Testis (tissue), 2 donors: ENCODE results near the gene RSPH9.

Source experiments
- CTCF ChIP-seq, 3 experiments: fragments of 450-650 bp in 2 of 3; fragments of 200-600 bp in 1 of 3; sonication (generic) in 1 of 3; IDR thresholded peaks; one replicate each; pipeline ENCODE4 v1.5.1; 2016 to 2019; ENCODE audit warnings: antibody characterized with exemption in 3 of 3, mild to moderate bottlenecking in 2 of 3, moderate library complexity in 1 of 3
- POLR2A ChIP-seq: fragments of 450-650 bp; IDR thresholded peaks from one replicate; pipeline ENCODE4 v1.6.1; 2017; ENCODE audit warnings: antibody characterized with exemption, mild to moderate bottlenecking, moderate library complexity

- TF ChIP-seq CTCF (IDR thresholded peaks at IDR 0.05) (no peak), POLR2A (no peak)
Observed at GRCh38 chr6:43658161-43658560, 13.3 kb downstream of the RSPH9 start.
